ENCODE results near the gene MRPL53.
"Not testable (repeated sequence)": the region's sequence is repeated elsewhere in the genome, so short reads cannot be mapped to it uniquely, and the experiment has no call there.

The MRPL53 gene

GRCh38 chr2:74502147-74502719, 29.8 kb upstream of the MRPL53 start:
- DNase-seq, result no peak

- DNase-seq, result no peak
Measured at GRCh38 chr2:74501335-74502071, 29.0 kb upstream of the MRPL53 start.

- DNase-seq, result no peak
Measured at GRCh38 chr2:74500578-74500946, 28.1 kb upstream of the MRPL53 start.

- no peak for DNase-seq
Measured at GRCh38 chr2:74499940-74500577, 27.6 kb upstream of the MRPL53 start.

GRCh38 chr2:74499267-74499939, 26.9 kb upstream of the MRPL53 start, which contains the start of gene LBX2:
Gene LBX2, minus strand, starts transcription at chr2:74499603. Its CDS starts 66 bp downstream, at chr2:74499537.
- no peak for DNase-seq

GRCh38 chr2:74498500-74499266, 26.2 kb upstream of the MRPL53 start:
- DNase-seq, result no peak

GRCh38 chr2:74497777-74498499, 25.5 kb upstream of the MRPL53 start:
- no peak for DNase-seq

- no peak for DNase-seq
Measured at GRCh38 chr2:74496997-74497776, 24.7 kb upstream of the MRPL53 start.

GRCh38 chr2:74495440-74495839, 23.0 kb upstream of the MRPL53 start:
- no peak for DNase-seq

- no peak for DNase-seq
Measured at GRCh38 chr2:74493546-74493945, 21.1 kb upstream of the MRPL53 start.

- no peak for DNase-seq
Measured at GRCh38 chr2:74491648-74492544, 19.4 kb upstream of the MRPL53 start.

- no peak for DNase-seq
Measured at GRCh38 chr2:74489906-74490305, 17.4 kb upstream of the MRPL53 start.

- no peak for DNase-seq
Measured at GRCh38 chr2:74488643-74489481, 16.4 kb upstream of the MRPL53 start.

- no peak for DNase-seq
Measured at GRCh38 chr2:74486141-74486540, 13.7 kb upstream of the MRPL53 start.

GRCh38 chr2:74483675-74484164, 11.2 kb upstream of the MRPL53 start:
- DNase-seq, result not testable (repeated sequence)

- DNase-seq, result peak; percentile 93
Measured at GRCh38 chr2:74482801-74483674, 10.6 kb upstream of the MRPL53 start, which contains the start of the genes CCDC142 and TTC31. Gene CCDC142, minus strand, starts transcription at chr2:74482998. Its CDS starts 161 bp downstream, at chr2:74482837. Gene TTC31, plus strand, starts transcription at chr2:74483081. Its CDS starts 15 bp downstream, at chr2:74483096.

GRCh38 chr2:74481961-74482800, 9.7 kb upstream of the MRPL53 start:
- DNase-seq, result peak; percentile 48

All from activated gamma-delta T cell treated with Interleukin-2 at 50 U/mL for 16 hours (primary cell).